ENCODE data around the gene RAB40C. TPM values are rescaled to one million over a fixed set of nuclear protein-coding genes. Genes with fewer than 3 reads are reported as not detected.

RAB40C gene
- total and polyA plus RNA-seq, 2 donors from 2014 or later: 18.1 to 24.0 TPM

DNA sequence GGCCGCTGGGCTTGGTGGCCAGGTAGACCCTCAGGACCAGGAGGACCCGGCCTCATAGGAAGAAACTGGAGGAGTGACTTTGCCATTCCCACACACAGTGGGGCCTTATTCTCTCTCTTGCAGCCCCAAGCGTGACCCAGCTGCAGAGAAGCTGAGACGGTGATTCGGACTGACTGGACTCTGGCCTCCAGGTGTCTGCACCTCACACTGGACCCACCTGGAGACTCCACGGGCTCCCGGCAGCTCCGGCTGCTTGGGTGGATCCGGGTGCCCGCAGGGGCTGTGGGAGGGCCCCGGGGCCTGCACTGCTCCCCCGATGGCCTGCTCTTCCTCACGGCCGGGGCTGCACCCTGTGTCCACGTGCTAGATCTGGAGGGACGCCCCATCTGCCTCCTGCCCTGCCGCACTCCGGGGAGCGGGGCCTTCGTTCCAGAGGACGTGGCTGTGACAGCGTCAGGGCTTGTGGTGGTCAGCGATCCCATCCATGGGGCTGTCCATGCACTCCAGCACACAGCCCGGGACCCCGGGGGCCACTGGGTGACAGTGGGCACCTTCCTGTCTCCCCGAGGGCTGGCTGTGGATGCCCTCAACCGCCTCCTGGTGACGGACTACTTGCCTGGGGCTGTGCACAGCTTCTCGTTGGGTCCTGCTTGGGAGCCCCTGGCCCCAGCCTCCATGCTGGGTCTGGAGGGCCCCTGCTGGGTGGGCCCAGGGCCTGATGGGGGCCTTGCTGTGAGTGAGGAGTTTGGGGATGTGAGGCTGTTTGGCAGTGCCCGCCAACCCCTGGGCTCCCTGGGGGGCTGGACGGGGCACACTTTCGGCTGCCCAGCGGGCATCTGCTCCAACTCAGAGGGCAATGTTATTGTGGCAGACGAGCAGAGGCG is 22.3 kb upstream of the RAB40C start:
- intact Hi-C loops (cut with DNase I): no loop called here

GRCh38 chr16:568401-569258 is 21.2 kb upstream of the RAB40C start:
- H3K27ac ChIP-seq (ENCODE audit: low read depth in 2 of 2, low read length in 2 of 2): peak overlapping the region; percentile 63 to 83
- TF ChIP-seq, protein P1, sequence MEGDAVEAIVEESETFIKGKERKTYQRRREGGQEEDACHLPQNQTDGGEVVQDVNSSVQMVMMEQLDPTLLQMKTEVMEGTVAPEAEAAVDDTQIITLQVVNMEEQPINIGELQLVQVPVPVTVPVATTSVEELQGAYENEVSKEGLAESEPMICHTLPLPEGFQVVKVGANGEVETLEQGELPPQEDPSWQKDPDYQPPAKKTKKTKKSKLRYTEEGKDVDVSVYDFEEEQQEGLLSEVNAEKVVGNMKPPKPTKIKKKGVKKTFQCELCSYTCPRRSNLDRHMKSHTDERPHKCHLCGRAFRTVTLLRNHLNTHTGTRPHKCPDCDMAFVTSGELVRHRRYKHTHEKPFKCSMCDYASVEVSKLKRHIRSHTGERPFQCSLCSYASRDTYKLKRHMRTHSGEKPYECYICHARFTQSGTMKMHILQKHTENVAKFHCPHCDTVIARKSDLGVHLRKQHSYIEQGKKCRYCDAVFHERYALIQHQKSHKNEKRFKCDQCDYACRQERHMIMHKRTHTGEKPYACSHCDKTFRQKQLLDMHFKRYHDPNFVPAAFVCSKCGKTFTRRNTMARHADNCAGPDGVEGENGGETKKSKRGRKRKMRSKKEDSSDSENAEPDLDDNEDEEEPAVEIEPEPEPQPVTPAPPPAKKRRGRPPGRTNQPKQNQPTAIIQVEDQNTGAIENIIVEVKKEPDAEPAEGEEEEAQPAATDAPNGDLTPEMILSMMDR (IDR thresholded peaks at IDR 0.05; ENCODE audit: borderline replicate concordance, extremely low read depth, insufficient read depth): no peak
- no peaks in the 10 kb centered on the region for H3K36me3 ChIP-seq (ENCODE audit: control insufficient read depth in 2 of 3, insufficient read depth in 3 of 3, low read length in 3 of 3)
- peak overlapping the region in 2 of 3 donors; percentile 4 to 58 for H3K9ac ChIP-seq (ENCODE audit: low read length in 3 of 3)
- no peak for DNase-seq
- FAIRE-seq: no peak
- peak overlapping the region; percentile 16 to 73 (median 50) for H3K4me3 ChIP-seq (ENCODE audit: low read length in 3 of 3)
- H3K27me3 ChIP-seq (ENCODE audit: control insufficient read depth, insufficient read depth, low read length): no peaks in the 10 kb centered on the region
- H3K9me3 ChIP-seq (ENCODE audit: control insufficient read depth in 2 of 3, insufficient read depth in 1 of 3, low read length in 3 of 3): no peaks in the 10 kb centered on the region
- intact Hi-C loops (cut with DNase I): no loop called here
- peaks cover 0 to 46% (median 0%) of the 10 kb centered on the region in 3 donors for H3K4me1 ChIP-seq (ENCODE audit: control insufficient read depth in 2 of 3, insufficient read depth in 2 of 3, low read depth in 1 of 3, low read length in 3 of 3)

More for the DNA sequence above, 22.3 kb upstream of the RAB40C start:
- Histone ChIP-seq H3K27ac (ENCODE audit: low read depth in 2 of 2, low read length in 2 of 2) (no peak overlapping the region), H3K9me3 (ENCODE audit: control insufficient read depth in 2 of 3, insufficient read depth in 1 of 3, low read length in 3 of 3) (no peaks in the 10 kb centered on the region), H3K36me3 (ENCODE audit: control insufficient read depth in 2 of 3, insufficient read depth in 3 of 3, low read length in 3 of 3) (no peaks in the 10 kb centered on the region), H3K9ac (ENCODE audit: low read length in 3 of 3) (peak overlapping the region in 1 of 3 donors; percentile 41), H3K27me3 (ENCODE audit: control insufficient read depth, insufficient read depth, low read length) (no peaks in the 10 kb centered on the region), H3K4me3 (ENCODE audit: low read length in 3 of 3) (peak overlapping the region in 1 of 3 donors; percentile 45), H3K4me1 (ENCODE audit: control insufficient read depth in 2 of 3, insufficient read depth in 2 of 3, low read depth in 1 of 3, low read length in 3 of 3) (peaks cover 0 to 46% (median 0%) of the 10 kb centered on the region in 3 donors)
- DNase-seq (no peak), FAIRE-seq (no peak)
- TF ChIP-seq, protein P1 (IDR thresholded peaks at IDR 0.05; ENCODE audit: borderline replicate concordance, extremely low read depth, insufficient read depth): no peak

DNA sequence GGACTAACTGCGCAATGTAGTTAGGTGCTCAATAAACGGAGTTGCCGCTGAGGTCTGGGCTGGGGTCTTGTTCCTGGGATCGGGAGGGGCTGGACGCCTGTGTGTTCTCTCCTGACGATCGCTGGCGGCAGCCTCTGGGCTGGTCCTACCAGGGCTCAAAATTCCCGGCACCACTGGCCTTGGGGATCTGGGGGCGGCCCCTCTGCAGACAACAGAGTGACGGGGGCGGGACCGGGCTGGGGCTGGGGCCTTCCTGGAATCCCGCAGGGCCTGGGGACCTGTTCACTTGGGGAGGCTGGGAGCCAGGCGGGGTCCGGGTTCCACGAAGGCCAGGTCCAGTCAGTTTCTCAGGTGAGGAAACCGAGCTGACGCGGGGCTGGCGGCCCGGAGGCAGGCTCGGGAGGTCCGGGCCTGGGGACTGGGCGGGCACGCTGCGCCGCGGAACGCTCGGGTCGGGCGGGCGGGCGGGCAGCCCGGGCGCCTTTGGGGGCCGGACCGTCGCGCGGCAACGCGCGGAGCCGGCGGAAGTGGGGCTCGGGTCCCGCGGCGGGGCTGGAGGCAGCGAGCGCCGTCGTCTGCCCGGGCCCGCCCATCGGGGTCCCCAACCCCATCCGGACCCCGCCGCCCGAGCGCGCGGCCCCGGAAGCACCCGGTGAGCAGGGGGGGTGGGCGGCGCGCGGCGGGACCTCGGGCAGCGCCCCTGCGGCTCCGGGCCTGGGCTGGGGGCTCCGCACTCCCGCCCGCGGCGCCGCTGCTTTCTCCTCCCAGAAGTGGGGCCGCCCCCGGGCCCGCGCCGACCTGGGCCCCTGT is 20.2 kb upstream of the RAB40C start, which contains the start of gene PIGQ:
PIGQ (plus strand) TSS at position 524 of the 810 bp plus-strand sequence. CDS start 4,107 bp downstream, outside the sequence.
- no peaks in the 10 kb centered on the region for H3K27me3 ChIP-seq (ENCODE audit: control insufficient read depth, insufficient read depth, low read length)
- TF ChIP-seq, protein P1 (IDR thresholded peaks at IDR 0.05; ENCODE audit: borderline replicate concordance, extremely low read depth, insufficient read depth): no peak
- H3K27ac ChIP-seq (ENCODE audit: low read depth in 2 of 2, low read length in 2 of 2): peak within 1 kb of the TSS; percentile 63 to 83
- peak within 1 kb of the TSS; percentile 73 to 87 (median 77) for H3K4me3 ChIP-seq (ENCODE audit: low read length in 3 of 3)
- no peaks in the 10 kb centered on the region for H3K9me3 ChIP-seq (ENCODE audit: control insufficient read depth in 2 of 3, insufficient read depth in 1 of 3, low read length in 3 of 3)
- peaks cover 0 to 46% (median 0%) of the 10 kb centered on the region in 3 donors for H3K4me1 ChIP-seq (ENCODE audit: control insufficient read depth in 2 of 3, insufficient read depth in 2 of 3, low read depth in 1 of 3, low read length in 3 of 3)
- FAIRE-seq (no peak), DNase-seq (peak; percentile 69 to 90 (median 73))
- intact Hi-C loops (cut with DNase I): no loop called here
- H3K36me3 ChIP-seq (ENCODE audit: control insufficient read depth in 2 of 3, insufficient read depth in 3 of 3, low read length in 3 of 3): peaks cover 0 to 5% (median 2%) of the 10 kb centered on the region in 3 donors
- H3K9ac ChIP-seq (ENCODE audit: low read length in 3 of 3): peak within 1 kb of the TSS; percentile 58 to 68 (median 65)

All from kidney (tissue), 14 donors.